HEK293 (cell line): ENCODE data around the gene TESMIN.

Source experiments
- CTCF ChIA-PET: fragments of 350-600 bp; formaldehyde crosslinking; extraction: SDS; loops from one replicate; lab custom pipeline; 2021; ENCODE audit warnings: antibody characterized with exemption; lab: Yijun Ruan, JAX
- POLR2A ChIA-PET: fragments of 300-600 bp; formaldehyde crosslinking; extraction: SDS; loops from one replicate; lab custom pipeline; 2020; ENCODE audit warnings: antibody characterized with exemption, inconsistent platforms; lab: Yijun Ruan, JAX
- H3K27ac ChIP-seq: fragments of 200-500 bp; sonication (Bioruptor generic); 2 replicates; pipeline ENCODE4 v1.5.1; 2014; ENCODE audit warnings: low read depth, low read length, control low read depth, inconsistent platforms; ENCODE audit errors: extremely low read depth
- H3K36me3 ChIP-seq, 2 experiments: fragments of 200-500 bp in 1 of 2; sonication (Bioruptor generic) in 1 of 2; 1 replicate in 1 of 2; 2 replicates in 1 of 2; pipeline ENCODE4 v1.5.1; 2014 to 2017; ENCODE audit warnings: inconsistent platforms in 2 of 2, low read length in 2 of 2; ENCODE audit not compliant: control insufficient read depth in 2 of 2, insufficient read depth in 1 of 2
- H3K4me1 ChIP-seq: fragments of 200-500 bp; sonication (Bioruptor generic); 2 replicates; pipeline ENCODE4 v1.5.1; 2014; ENCODE audit warnings: mild to moderate bottlenecking, low read length, inconsistent platforms; ENCODE audit not compliant: control insufficient read depth, insufficient read depth
- H3K4me3 ChIP-seq: 2 replicates; pipeline ENCODE4 v1.5.1; 2011; ENCODE audit warnings: low read depth, mild to moderate bottlenecking, control low read depth, low read length, moderate library complexity
- H3K9me3 ChIP-seq: fragments of 200-500 bp; sonication (Bioruptor generic); 2 replicates; pipeline ENCODE4 v1.5.1; 2014; ENCODE audit warnings: low read depth, low read length, inconsistent platforms; ENCODE audit not compliant: control insufficient read depth, insufficient read depth
- HOXC10 ChIP-seq: sonication (generic); formaldehyde crosslinking; IDR thresholded peaks from 2 replicates; pipeline ENCODE4 v1.8.1; 2023; ENCODE audit warnings: mild to moderate bottlenecking, missing genetic modification reagents
- OVOL3 ChIP-seq: fragments of 450-650 bp; formaldehyde crosslinking; IDR thresholded peaks from 2 replicates; pipeline ENCODE4 v1.5.1; 2016; ENCODE audit warnings: missing biosample characterization, missing genetic modification characterization
- SP7 ChIP-seq: fragments of 450-650 bp; formaldehyde crosslinking; IDR thresholded peaks from 2 replicates; pipeline ENCODE4 v1.5.1; 2016; ENCODE audit warnings: missing biosample characterization, missing genetic modification characterization
- TCF7L2 ChIP-seq: IDR thresholded peaks from 2 replicates; pipeline ENCODE4 v1.6.1; 2011; ENCODE audit warnings: low read depth, mild to moderate bottlenecking, inconsistent platforms, low read length, moderate library complexity, borderline replicate concordance
- YY2 ChIP-seq: fragments of 450-650 bp; formaldehyde crosslinking; IDR thresholded peaks from 2 replicates; pipeline ENCODE4 v1.5.1; 2016; ENCODE audit warnings: missing biosample characterization, missing genetic modification characterization
- ZBTB1 ChIP-seq: fragments of 450-650 bp; formaldehyde crosslinking; IDR thresholded peaks from 2 replicates; pipeline ENCODE4 v1.5.1; 2016; ENCODE audit warnings: missing biosample characterization, missing genetic modification characterization
- ZNF121 ChIP-seq: fragments of 450-650 bp; formaldehyde crosslinking; IDR thresholded peaks from 2 replicates; pipeline ENCODE4 v1.5.1; 2016; ENCODE audit warnings: missing biosample characterization, missing genetic modification characterization
- ZNF140 ChIP-seq: fragments of 450-650 bp; formaldehyde crosslinking; IDR thresholded peaks from 2 replicates; pipeline ENCODE4 v1.5.1; 2016; ENCODE audit warnings: missing biosample characterization, missing genetic modification characterization
- ZNF157 ChIP-seq: fragments of 450-650 bp; formaldehyde crosslinking; IDR thresholded peaks from 2 replicates; pipeline ENCODE4 v1.5.1; 2016; ENCODE audit warnings: missing biosample characterization, missing genetic modification characterization
- ZNF174 ChIP-seq: fragments of 450-650 bp; formaldehyde crosslinking; IDR thresholded peaks from 2 replicates; pipeline ENCODE4 v1.5.0; 2017; ENCODE audit warnings: missing biosample characterization, mild to moderate bottlenecking, missing genetic modification characterization
- ZNF23 ChIP-seq: fragments of 450-650 bp; formaldehyde crosslinking; IDR thresholded peaks from 2 replicates; pipeline ENCODE4 v1.5.1; 2016; ENCODE audit warnings: missing biosample characterization, missing genetic modification characterization, borderline replicate concordance
- ZNF37A ChIP-seq: fragments of 450-650 bp; IDR thresholded peaks from 2 replicates; pipeline ENCODE4 v1.5.1; 2018; ENCODE audit warnings: missing biosample characterization, missing genetic modification characterization
- ZNF473 ChIP-seq: fragments of 450-650 bp; formaldehyde crosslinking; IDR thresholded peaks from 2 replicates; pipeline ENCODE4 v1.5.1; 2017; ENCODE audit warnings: missing biosample characterization, missing genetic modification characterization
- ZNF48 ChIP-seq: fragments of 450-650 bp; formaldehyde crosslinking; IDR thresholded peaks from 2 replicates; pipeline ENCODE4 v1.5.1; 2016; ENCODE audit warnings: missing biosample characterization, missing genetic modification characterization
- ZNF510 ChIP-seq: fragments of 450-650 bp; formaldehyde crosslinking; IDR thresholded peaks from 2 replicates; pipeline ENCODE4 v1.5.1; 2018; ENCODE audit warnings: mild to moderate bottlenecking, missing genetic modification characterization, missing biosample characterization; ENCODE audit not compliant: insufficient replicate concordance
- ZNF529 ChIP-seq: fragments of 450-650 bp; formaldehyde crosslinking; IDR thresholded peaks from 2 replicates; pipeline ENCODE4 v1.5.1; 2017; ENCODE audit warnings: missing genetic modification characterization, missing biosample characterization; ENCODE audit not compliant: insufficient replicate concordance
- ZNF558 ChIP-seq: fragments of 450-650 bp; formaldehyde crosslinking; IDR thresholded peaks from 2 replicates; pipeline ENCODE4 v1.5.1; 2016; ENCODE audit warnings: missing biosample characterization, missing genetic modification characterization
- ZNF785 ChIP-seq: fragments of 450-650 bp; formaldehyde crosslinking; IDR thresholded peaks from 2 replicates; pipeline ENCODE4 v1.5.1; 2016; ENCODE audit warnings: missing biosample characterization, missing genetic modification characterization
- ZNF843 ChIP-seq: fragments of 450-650 bp; formaldehyde crosslinking; IDR thresholded peaks from 2 replicates; pipeline ENCODE4 v1.5.1; 2016; ENCODE audit warnings: missing biosample characterization, missing genetic modification characterization
- TF ChIP-seq, protein P1 (sequence below): fragments of 450-650 bp; formaldehyde crosslinking; IDR thresholded peaks from 2 replicates; pipeline ENCODE4 v1.5.1; 2016; ENCODE audit warnings: missing biosample characterization, missing genetic modification characterization
- TF ChIP-seq, protein P2 (sequence below): fragments of 450-650 bp; formaldehyde crosslinking; IDR thresholded peaks from 2 replicates; pipeline ENCODE4 v1.5.1; 2017; ENCODE audit warnings: missing biosample characterization, missing genetic modification characterization
- TF ChIP-seq, protein P3 (sequence below): fragments of 450-650 bp; formaldehyde crosslinking; IDR thresholded peaks from 2 replicates; pipeline ENCODE4 v1.5.1; 2017; ENCODE audit warnings: missing biosample characterization, mild to moderate bottlenecking, missing genetic modification characterization, moderate library complexity
- TF ChIP-seq, protein P4 (sequence below): fragments of 450-650 bp; formaldehyde crosslinking; IDR thresholded peaks from 2 replicates; pipeline ENCODE4 v1.5.1; 2016; ENCODE audit warnings: missing biosample characterization, missing genetic modification characterization
- TF ChIP-seq, protein P5 (sequence below): fragments of 450-650 bp; formaldehyde crosslinking; IDR thresholded peaks from 2 replicates; pipeline ENCODE4 v1.5.1; 2016; ENCODE audit warnings: missing biosample characterization, missing genetic modification characterization
- TF ChIP-seq, protein P6 (sequence below): fragments of 450-650 bp; formaldehyde crosslinking; IDR thresholded peaks from 2 replicates; pipeline ENCODE4 v1.5.1; 2016; ENCODE audit warnings: missing biosample characterization, missing genetic modification characterization, borderline replicate concordance

The TESMIN gene

DNA sequence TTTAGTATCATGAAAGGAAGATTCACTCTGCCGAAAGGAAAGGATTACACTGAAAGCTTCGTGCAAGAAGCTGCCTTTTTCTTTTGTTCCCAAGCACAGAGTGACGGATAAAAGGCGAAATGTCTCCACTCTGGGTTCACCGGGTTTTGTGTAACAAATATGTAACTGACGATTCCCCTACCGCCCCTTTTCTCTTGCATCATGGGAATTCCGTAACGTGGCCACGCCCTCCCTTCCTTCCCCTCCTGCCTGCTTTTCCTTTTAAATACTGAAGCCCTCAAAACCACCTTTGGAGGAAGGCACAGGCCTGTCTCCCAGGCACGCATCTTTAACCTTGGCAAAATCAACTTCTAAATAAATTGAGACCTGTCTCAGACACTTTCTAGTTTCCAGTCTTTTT, 16.4 kb upstream of the TESMIN start:
- Histone ChIP-seq H3K27ac (no peak overlapping the region), H3K4me3 (no peak overlapping the region), H3K4me1 (no peaks in the 10 kb centered on the region), H3K9me3 (no peaks in the 10 kb centered on the region)
- ChIA-PET CTCF (no interaction called here), POLR2A (no interaction called here)
- TF ChIP-seq ZNF157 (tag by site-specific recombination) = no peak
- TF ChIP-seq ZNF174 = no peak
- no peak for TF ChIP-seq SP7 (tag by site-specific recombination)
- TF ChIP-seq ZNF140 = no peak
- TF ChIP-seq ZNF558 (tag by site-specific recombination) = no peak
- TF ChIP-seq, protein P1, sequence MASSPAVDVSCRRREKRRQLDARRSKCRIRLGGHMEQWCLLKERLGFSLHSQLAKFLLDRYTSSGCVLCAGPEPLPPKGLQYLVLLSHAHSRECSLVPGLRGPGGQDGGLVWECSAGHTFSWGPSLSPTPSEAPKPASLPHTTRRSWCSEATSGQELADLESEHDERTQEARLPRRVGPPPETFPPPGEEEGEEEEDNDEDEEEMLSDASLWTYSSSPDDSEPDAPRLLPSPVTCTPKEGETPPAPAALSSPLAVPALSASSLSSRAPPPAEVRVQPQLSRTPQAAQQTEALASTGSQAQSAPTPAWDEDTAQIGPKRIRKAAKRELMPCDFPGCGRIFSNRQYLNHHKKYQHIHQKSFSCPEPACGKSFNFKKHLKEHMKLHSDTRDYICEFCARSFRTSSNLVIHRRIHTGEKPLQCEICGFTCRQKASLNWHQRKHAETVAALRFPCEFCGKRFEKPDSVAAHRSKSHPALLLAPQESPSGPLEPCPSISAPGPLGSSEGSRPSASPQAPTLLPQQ = no peak
- TF ChIP-seq ZNF37A = no peak
- TF ChIP-seq, protein P2, sequence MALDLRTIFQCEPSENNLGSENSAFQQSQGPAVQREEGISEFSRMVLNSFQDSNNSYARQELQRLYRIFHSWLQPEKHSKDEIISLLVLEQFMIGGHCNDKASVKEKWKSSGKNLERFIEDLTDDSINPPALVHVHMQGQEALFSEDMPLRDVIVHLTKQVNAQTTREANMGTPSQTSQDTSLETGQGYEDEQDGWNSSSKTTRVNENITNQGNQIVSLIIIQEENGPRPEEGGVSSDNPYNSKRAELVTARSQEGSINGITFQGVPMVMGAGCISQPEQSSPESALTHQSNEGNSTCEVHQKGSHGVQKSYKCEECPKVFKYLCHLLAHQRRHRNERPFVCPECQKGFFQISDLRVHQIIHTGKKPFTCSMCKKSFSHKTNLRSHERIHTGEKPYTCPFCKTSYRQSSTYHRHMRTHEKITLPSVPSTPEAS (tag by site-specific recombination) = no peak
- TF ChIP-seq ZNF23 (tag by site-specific recombination) = no peak
- TF ChIP-seq ZNF843 (tag by site-specific recombination) = no peak
- TF ChIP-seq, protein P3, sequence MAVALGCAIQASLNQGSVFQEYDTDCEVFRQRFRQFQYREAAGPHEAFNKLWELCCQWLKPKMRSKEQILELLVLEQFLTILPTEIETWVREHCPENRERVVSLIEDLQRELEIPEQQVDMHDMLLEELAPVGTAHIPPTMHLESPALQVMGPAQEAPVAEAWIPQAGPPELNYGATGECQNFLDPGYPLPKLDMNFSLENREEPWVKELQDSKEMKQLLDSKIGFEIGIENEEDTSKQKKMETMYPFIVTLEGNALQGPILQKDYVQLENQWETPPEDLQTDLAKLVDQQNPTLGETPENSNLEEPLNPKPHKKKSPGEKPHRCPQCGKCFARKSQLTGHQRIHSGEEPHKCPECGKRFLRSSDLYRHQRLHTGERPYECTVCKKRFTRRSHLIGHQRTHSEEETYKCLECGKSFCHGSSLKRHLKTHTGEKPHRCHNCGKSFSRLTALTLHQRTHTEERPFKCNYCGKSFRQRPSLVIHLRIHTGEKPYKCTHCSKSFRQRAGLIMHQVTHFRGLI (tag by site-specific recombination) = no peak
- no peak for TF ChIP-seq OVOL3
- no peak for TF ChIP-seq ZBTB1 (tag by site-specific recombination)
- TF ChIP-seq ZNF48 = no peak
- TF ChIP-seq, all 188 proteins: peak for 0
- H3K36me3 ChIP-seq = peaks cover 0 to 30% of the 10 kb centered on the region in 2 experiments; a peak in 1 of 3 replicates

DNA sequence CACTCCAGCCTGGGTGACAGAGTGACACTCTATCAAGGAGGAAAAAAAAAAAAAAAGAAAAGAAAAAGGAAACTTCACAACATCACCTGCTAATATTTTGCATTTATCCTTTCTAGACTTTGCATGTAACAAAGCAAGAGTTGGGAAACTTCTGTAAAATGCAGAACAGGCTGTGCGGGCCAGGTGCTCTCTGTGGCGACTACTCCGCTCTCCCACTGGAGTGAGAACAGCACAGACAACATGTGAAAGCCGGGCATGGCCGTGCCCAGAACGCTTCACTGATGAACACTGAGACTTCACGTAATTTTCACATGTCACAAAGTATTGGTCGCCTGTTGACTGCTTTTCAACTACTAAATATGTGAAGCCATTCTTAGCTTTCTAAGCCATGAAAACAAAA, 15.5 kb upstream of the TESMIN start:
- no peak overlapping the region for H3K27ac ChIP-seq
- no peaks in the 10 kb centered on the region for H3K4me1 ChIP-seq
- CTCF ChIA-PET = no interaction called here
- TF ChIP-seq ZNF140 (no peak), YY2 (tag by site-specific recombination) (no peak), TCF7L2 (no peak), ZNF529 (no peak), ZNF473 (tag by site-specific recombination) (no peak), HOXC10 (CRISPR knock-in tag) (no peak), ZNF510 (no peak), ZNF121 (tag by site-specific recombination) (no peak), ZNF785 (tag by site-specific recombination) (no peak)
- TF ChIP-seq, protein P4, sequence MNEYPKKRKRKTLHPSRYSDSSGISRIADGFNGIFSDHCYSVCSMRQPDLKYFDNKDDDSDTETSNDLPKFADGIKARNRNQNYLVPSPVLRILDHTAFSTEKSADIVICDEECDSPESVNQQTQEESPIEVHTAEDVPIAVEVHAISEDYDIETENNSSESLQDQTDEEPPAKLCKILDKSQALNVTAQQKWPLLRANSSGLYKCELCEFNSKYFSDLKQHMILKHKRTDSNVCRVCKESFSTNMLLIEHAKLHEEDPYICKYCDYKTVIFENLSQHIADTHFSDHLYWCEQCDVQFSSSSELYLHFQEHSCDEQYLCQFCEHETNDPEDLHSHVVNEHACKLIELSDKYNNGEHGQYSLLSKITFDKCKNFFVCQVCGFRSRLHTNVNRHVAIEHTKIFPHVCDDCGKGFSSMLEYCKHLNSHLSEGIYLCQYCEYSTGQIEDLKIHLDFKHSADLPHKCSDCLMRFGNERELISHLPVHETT (tag by site-specific recombination) = no peak
- TF ChIP-seq, protein P5, sequence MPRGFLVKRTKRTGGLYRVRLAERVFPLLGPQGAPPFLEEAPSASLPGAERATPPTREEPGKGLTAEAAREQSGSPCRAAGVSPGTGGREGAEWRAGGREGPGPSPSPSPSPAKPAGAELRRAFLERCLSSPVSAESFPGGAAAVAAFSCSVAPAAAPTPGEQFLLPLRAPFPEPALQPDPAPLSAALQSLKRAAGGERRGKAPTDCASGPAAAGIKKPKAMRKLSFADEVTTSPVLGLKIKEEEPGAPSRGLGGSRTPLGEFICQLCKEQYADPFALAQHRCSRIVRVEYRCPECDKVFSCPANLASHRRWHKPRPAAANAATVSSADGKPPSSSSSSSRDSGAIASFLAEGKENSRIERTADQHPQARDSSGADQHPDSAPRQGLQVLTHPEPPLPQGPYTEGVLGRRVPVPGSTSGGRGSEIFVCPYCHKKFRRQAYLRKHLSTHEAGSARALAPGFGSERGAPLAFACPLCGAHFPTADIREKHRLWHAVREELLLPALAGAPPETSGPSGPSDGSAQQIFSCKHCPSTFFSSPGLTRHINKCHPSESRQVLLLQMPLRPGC (tag by site-specific recombination) = no peak
- TF ChIP-seq, protein P6, sequence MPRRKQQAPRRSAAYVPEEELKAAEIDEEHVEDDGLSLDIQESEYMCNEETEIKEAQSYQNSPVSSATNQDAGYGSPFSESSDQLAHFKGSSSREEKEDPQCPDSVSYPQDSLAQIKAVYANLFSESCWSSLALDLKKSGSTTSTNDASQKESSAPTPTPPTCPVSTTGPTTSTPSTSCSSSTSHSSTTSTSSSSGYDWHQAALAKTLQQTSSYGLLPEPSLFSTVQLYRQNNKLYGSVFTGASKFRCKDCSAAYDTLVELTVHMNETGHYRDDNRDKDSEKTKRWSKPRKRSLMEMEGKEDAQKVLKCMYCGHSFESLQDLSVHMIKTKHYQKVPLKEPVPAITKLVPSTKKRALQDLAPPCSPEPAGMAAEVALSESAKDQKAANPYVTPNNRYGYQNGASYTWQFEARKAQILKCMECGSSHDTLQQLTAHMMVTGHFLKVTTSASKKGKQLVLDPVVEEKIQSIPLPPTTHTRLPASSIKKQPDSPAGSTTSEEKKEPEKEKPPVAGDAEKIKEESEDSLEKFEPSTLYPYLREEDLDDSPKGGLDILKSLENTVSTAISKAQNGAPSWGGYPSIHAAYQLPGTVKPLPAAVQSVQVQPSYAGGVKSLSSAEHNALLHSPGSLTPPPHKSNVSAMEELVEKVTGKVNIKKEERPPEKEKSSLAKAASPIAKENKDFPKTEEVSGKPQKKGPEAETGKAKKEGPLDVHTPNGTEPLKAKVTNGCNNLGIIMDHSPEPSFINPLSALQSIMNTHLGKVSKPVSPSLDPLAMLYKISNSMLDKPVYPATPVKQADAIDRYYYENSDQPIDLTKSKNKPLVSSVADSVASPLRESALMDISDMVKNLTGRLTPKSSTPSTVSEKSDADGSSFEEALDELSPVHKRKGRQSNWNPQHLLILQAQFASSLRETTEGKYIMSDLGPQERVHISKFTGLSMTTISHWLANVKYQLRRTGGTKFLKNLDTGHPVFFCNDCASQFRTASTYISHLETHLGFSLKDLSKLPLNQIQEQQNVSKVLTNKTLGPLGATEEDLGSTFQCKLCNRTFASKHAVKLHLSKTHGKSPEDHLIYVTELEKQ (tag by site-specific recombination) = no peak
- TF ChIP-seq, protein P1 = no peak

More for the DNA sequence above, 15.5 kb upstream of the TESMIN start:
- no peak overlapping the region for H3K4me3 ChIP-seq
- H3K36me3 ChIP-seq = peaks cover 0 to 31% of the 10 kb centered on the region in 2 experiments; a peak in 1 of 3 replicates
- POLR2A ChIA-PET = no interaction called here
- H3K9me3 ChIP-seq = no peaks in the 10 kb centered on the region
